ENCODE measurements around the gene NAPA.

- no peak for TF ChIP-seq CTCF (IDR thresholded peaks at IDR 0.05)
- TF ChIP-seq POLR2A (IDR thresholded peaks at IDR 0.05), result no peak
Observed at GRCh38 chr19:47492137-47492533, 22.7 kb downstream of the NAPA start.
